Jurkat, Clone E6-1 (cell line): ENCODE measurements around the gene SLC7A5.
"Not testable (repeated sequence)": the region's sequence is repeated elsewhere in the genome, so short reads cannot be mapped to it uniquely, and the experiment has no call there.

Source experiments
- DNase-seq: peaks from one replicate; pipeline ENCODE4 v3.0.0-alpha.2; 2011; ENCODE audit warnings: low read depth, low spot score
- H3K4me3 ChIP-seq: 2 replicates; pipeline ENCODE4 v1.5.1; 2011; ENCODE audit warnings: mild to moderate bottlenecking, low read length, control low read depth, moderate library complexity

Gene SLC7A5

DNA sequence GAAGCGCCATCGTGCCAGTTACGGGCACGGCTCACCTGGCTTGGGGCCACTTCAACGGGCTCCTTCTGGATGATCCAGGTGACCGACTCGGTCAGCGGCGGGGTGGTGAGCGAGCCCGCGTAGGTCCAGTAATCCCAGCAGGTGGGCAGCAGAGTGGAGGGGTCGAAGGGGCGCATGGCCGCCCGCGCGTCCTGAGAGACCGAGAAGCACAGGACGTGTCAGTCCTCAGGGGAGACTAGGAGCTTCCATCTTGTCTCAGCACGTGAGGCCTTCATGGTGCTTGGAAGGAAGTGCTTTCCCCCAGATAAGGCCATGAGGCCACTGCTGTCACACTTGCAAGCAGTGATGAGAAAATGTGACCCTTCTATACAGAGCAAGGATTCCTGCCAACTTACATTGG lies 22.5 kb upstream of the SLC7A5 start:
- no peak overlapping the region for H3K4me3 ChIP-seq
- no peak for DNase-seq

DNA sequence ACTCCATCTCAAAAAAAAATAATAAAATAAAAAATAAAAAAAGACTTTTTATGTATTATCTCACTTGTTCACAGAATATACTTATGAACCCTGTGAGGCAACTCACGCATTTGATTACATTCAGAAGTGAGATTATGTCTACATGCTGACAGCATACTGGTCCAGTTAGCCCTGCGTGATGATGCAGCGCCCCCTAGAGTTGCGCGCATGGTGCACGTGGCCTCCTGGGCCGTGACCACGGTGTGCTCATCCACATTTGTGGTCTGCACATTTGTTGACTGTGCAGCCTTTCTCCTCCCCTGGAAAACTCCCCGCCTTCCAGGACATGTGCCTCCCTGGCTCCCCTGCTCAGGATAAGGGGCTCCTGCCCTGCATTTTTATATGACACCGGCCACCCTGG lies 20.5 kb upstream of the SLC7A5 start:
- peak; percentile 48 for DNase-seq
- H3K4me3 ChIP-seq = not testable (repeated sequence)

DNA sequence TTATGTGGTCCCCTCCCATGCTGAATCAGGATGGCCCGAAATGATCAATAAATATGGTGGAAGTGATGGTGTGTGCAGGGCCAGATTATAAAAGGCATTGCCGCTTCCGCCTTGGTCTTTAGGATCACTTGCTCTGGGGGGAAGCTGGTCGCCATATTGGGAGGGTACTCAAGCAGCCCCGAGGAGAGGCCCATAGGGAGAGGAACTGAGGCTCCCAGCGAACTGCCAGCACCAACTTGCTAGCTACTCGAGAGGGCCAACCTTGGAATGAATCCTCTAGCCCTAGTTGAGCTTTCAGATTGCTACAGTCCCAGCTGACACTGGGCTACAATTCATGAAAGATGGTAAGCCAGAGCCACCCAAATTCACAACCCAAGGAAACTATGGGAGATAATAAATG lies 19.0 kb upstream of the SLC7A5 start:
- H3K4me3 ChIP-seq, DNase-seq: not testable (repeated sequence)

DNA sequence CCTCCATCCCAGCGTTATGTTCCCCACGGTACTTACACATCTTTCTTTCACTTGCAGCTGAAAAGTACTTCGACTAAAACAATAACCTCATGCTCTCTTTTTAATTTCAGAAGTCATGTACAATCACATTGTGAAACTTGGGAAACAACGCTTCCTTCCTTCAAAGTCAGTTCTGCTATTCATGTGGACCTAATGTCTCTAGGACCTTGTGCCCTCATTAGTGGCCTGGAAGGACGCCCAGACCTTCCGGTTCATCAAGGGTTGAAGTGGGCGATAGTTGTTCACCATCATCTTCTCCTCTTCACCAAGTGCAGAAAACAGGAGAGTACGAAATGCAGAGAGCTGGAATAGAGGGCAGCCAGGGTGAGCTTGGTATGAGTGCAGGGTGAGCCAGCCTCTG lies 18.6 kb upstream of the SLC7A5 start:
- not testable (repeated sequence) for H3K4me3 ChIP-seq, DNase-seq

DNA sequence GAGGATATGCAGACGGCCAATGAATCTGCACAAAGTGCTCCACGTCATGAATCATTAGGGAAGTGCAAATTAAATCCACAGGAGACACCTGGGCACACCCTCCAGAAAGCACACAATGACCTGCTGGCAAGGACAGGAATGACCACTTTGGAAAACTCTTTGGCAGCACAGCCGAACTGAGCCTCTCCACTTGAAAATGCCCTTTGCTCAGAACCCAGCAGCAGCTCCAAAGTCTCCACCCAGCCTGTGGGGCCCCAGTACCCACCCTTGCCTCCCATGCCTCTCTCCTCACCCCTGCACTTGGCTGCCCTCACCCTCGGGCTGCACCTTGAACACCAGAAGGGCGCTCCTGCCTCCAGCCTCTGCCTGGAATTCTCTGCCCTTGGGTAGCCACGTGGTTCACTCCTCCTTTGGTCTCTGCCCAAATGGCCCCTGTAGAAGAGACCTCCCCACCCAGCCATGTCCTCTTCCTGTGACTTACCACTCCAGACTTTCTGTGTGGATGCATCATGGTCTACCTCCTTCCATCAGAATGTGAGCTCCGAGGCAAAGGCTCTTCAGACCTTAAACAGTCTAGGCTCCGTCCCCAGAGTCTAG lies 16.2 kb upstream of the SLC7A5 start:
- H3K4me3 ChIP-seq, DNase-seq: not testable (repeated sequence)

DNA sequence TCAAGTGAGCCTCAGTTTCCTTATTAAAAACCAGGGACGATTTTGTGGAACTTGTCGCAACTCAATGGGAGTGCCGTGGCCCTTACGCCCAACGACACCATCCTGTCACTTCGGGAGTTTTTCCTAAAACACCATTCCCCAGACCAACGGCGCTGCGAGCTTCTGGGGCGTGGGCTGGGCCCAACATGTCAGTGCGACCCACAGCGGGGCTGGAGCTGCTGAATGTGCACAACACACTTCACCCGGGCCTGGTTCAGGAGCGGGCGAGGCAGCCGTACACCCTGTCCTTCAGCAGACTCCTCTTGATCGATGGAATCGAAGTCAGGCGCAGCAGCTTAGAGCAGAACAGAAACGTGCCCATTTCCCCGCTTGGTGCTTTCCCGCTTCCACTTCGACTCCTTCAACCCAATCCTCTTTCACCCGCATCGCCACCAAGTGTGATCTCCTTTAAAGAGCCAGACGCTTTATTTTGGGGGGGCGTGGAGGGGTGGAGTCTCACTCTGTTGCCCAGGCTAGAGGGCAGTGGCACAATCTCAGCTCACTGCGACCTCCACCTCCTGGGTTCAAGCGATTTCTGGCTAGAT lies 13.2 kb upstream of the SLC7A5 start:
- no peak for DNase-seq
- H3K4me3 ChIP-seq = no peak overlapping the region

DNA sequence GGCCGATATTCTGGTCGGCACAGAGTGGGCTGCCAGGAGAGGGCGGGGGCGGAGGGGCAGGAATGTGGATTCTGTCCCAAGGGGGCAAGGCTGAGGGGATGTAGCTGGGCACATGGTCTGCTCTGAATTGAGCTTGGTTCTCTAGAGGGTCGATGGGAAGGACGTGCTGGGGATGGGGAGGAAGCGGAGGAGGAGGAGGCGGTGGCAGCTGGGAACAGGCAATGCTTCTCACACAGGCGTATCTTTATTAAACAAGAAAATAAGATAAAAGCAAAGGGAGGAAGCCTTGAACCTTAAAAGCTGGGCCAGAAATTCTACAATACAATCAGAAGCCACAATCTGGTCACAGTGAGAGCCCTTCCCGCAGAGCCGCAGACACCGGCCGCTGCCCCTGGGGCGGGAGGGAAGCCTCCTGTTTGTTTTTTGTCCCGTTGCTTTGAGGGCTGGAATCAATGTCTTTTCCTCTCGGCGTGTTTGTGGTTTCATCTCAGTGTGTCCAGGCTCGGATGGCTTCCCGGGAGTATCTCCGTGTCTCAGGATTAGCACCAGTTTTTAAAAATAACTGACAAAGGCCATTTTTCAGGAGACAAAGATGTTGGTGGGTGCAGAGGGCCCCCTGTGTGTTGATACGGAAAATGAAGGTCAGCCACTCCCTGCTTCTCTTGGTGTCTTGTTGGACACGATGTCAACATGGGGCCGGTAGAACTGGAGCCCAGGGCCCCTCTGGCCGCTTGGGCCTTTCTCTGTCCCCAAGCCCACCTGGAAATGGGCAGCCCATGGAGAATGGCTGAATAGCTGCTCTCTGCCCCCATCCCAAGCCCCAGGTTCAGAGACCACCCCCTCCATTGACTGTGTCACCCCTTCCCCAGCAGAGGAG lies 12.3 kb upstream of the SLC7A5 start:
- no peak overlapping the region for H3K4me3 ChIP-seq
- DNase-seq = no peak

DNA sequence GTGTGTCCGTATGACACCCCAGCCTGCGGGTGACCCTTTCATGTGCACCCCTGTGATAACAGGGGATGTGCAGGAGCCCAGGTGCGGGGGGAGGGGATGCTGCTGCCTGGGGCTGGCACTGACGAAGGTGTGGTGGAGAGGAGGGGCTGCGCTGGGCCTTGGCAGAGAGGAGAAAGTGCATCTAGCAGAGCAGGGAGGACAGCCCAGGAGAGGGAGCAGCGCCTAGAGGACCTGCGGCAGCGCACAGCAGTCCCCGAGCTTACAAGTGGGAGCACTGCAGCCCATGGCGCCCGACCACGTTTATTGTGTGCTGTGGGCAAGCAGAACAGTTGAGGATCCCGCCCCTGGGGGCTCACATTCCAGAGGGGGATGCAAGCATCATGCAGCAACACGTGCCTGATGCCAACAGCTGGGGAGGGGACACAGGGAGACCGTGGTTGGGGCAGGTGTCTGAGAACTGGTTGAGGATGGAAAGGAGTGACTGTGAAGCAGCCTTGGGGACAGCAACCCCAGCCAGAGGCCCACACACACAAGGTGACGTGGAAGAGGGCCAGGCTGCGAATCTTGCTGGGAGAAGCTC lies 10.9 kb upstream of the SLC7A5 start:
- no peak overlapping the region for H3K4me3 ChIP-seq
- no peak for DNase-seq

DNA sequence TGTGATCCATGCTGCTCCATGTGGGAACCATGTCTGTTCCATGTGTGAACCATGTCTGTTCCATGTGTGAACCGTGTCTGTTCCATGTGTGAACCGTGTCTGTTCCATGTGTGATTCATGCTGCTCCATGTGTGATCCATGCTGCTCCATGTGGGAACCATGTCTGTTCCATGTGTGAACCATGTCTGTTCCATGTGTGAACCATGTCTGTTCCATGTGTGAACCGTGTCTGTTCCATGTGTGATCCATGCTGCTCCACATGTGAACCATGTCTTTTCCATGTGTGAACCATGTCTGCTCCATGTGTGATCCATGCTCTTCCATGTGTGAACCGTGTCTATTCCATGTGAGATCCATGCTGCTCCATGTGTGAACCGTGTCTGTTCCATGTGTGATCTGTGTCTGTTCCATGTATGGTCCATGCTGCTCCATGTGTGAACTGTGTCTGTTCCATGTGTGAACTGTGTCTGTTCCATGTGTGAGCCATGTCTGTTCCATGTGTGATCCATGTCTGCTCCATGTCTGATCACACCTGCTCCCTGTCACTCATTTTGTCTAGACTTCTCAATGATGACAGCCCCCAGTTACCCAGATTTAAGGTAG lies 10.2 kb upstream of the SLC7A5 start:
- DNase-seq, H3K4me3 ChIP-seq: not testable (repeated sequence)

DNA sequence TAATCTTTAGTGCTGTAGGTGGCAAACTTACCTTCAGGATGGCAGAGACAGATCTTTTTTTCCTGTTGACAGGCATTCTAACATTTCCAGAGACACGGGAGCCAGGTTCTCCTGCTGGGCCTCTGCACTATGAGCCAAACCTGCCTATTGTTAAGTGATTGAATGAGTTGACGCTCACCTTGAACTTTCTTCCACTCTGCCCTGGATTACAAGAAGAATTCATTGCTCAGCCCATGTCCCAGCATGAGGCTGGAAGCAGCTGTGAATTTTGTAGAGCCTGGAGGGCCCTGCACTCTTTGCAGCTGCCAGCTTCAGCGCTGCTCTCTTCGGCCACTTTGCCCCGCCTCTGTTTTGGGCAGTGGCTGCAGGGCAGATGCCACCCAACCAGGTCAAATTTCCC lies 9.4 kb upstream of the SLC7A5 start:
- DNase-seq = no peak

DNA sequence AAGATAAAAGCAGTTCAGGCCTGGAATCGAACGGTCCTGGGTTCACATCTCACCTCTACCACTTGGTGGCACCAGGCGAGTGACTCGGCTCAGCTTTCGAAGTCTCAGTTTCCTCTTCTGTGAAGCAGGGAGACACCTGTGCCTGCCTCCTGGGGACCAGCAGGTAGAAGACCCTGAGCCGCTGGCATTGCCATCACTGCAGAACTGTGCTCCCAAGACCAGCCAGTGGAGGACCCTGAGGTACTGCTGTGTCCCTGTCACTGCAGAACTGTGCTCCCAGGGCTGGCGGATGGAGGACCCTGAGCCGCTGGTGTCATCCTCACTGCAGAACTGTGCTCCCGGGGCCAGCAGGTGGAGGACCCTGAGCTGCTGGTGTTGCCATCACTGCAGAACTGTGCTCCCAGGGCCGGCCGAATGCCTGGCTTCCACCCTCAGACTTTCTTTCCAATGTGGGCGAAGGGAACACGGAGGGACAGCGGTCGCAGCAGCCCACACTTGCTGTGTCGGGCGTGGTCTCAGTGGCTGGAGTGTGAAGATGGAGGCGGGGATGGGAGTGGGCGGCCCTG lies 8.7 kb upstream of the SLC7A5 start:
- DNase-seq = peak; percentile 68

More for the DNA sequence above, 9.4 kb upstream of the SLC7A5 start:
- no peak overlapping the region for H3K4me3 ChIP-seq

DNA sequence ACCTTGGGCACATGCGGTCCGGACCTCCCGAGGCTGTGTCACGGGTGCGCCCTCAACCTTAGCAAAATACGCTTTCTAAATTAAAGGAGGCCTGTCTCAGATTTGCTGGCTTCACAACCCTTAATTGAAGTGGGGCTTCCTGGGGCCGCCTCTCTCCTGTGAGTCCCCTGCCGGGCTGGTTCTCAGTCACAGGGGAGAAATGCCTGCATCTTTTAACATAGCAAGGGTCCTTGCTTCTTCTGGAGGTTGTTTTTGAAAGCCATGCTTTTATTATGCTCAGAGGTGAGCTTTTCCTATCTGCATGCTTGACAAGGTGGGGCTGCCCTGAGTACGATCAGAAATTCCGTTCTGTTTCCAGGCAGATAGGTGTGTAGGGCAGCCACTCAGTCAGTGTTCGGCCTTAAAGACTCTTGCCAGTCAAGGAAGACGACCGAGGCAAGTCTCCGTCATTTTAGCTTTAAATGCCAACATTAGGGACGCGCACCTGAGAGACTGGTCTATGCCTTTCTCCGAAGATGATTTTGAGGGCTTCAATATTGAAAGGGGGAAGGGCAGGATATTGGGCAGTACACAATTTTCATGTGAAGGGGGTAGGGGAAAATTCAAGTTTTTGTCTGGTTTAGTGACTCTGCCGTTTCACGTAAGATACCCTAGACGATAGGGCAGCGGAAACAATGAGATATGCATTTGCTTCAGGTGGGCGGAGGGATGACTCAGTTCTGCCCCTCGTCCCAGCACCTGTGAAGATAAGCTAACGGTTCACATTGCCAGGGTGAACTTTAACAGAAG lies 5.5 kb upstream of the SLC7A5 start:
- H3K4me3 ChIP-seq = peak overlapping the region; percentile 38
- peak; percentile 95 for DNase-seq

More for the DNA sequence above, 8.7 kb upstream of the SLC7A5 start:
- H3K4me3 ChIP-seq = no peak overlapping the region

DNA sequence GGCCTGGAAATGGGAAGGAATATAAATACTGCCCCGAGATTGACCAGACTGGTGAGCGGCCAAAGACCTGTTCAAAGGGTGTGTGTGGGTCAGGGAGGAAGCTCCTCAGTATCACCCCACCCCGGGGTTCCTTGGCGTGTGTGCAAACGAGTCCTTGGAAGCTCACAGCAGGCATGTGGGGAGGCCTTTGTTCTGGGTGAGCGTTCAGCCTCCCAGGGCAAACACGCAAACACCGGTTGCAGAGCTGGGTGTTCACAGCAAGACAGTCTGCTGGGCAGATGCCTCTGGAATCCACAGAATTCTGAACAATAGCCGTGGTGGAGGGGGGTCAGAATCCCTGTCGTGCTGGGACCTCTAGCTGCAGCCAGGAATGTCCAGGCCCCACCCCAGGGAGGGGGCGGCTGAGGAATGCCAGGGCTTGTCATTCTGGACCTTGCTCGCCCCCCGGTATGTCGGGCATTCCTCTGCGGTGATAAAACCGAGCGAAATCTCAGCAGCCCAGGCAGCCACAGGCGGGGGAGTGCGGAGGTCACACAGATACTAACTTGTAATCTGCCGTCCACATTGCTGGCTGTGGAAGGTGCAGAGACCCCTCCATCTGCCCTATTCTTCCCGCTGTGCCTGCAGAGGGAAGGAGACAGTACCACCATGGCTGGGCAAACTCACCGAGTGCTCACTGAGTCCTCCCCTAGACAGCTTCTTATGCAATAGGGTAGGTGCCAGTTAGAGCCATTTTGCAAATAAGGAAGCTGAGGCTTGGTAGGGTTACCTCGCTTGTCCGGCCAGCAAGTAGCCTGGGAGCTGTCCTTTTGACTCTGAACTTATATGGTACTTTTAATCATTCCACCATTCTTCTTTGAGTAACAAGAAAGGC lies 1.3 kb upstream of the SLC7A5 start:
- DNase-seq, H3K4me3 ChIP-seq: not testable (repeated sequence)

DNA sequence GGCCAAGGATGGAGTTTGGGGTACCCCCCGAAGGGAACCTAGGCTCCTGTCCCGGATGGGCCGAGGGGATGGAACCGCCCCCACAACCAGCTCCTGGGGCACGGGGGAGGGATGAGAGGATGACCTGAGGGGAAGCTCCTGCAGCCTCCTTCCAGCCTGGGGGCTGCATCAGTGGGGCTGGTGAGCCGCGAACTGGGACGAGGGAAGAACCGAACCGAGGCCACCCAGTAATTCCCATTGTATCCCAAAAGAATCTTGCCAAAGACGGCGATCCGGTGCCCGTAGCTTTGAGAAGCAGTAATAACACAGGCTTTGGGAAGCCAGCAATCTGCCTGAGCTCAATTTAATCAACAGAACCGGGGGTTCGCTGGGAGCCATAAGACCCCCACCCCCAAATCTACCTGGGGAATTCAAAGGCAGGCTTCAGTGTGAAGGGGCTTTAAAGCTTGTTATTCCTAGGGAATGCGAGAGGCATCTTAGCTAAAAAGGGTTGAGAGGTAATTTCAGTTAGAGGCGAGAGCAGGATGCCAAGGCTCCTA lies 641 bp upstream of the SLC7A5 start:
- H3K4me3 ChIP-seq = peak overlapping the region; percentile 38; the same call in 1 of the 2 replicates
- DNase-seq = not testable (repeated sequence)

DNA sequence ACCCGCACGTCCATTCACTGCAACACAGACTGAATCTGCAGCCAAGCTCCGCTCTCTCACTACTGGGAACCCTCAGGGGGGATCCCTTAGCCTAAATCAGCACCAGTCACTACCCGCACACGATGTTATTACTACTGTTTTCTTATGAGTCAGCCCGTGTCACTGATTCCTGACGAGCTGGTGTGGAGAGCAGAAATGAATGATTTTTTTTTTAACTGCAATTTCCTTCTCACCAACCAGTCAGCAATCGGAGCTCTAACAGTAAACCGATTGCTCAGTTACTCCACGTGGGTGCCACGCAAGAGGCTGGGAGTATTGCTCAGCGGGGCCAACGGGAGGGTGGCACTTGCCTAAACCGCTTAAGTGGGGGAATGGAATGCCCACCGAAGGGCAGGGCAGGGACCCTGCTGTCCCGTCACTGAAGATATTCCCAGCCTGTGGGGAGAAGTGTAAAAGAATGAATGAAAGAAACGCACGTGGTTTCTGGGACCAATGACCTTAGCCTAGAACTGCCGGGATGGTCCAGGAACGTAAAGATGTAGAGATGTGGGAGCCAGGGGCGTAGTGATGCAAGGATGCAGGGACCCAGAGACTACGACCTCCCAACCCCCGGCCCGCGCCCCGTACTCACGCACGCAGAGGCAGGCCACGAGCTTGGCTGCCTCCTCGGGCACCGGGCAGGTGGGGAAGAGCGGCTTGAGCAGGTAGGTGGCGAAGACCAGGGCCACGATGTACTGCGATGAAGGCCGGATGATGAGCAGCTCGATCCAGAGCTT lies 865 bp downstream of the SLC7A5 start:
- H3K4me3 ChIP-seq = peak overlapping the region; percentile 71
- DNase-seq = peak; percentile 55

DNA sequence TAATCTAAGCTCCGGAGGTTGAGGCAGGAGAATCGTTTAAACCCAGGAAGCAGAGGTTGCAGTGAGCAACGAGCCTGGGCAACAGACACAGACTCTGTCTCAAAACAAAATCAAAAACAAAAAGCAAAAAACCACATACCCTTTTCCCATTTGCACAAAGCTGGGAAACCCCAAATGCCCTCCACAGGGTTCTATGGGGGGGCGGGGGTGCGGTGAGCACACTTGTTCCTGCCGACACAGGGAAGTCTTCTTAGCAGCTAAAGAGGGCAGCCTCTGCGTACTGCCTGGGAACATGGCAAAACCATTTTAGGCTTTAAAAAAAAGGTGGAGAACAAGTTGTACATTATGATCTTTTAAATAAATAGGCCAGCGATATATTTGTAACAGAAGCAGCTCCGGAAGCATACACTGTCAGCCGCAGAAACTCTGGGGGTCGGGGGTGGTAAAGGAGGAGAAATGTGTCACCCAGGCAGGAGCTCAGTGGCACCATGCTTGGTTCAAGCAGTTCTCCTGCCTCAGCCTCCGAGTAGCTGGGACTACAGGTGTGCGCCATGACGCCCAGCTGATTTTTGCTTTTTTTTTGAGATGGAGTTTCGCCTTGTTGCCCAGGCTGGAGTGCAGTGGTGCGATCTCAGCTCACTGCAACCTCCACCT lies 3.3 kb downstream of the SLC7A5 start:
- H3K4me3 ChIP-seq = peak overlapping the region; percentile 44
- DNase-seq = peak; percentile 76
